ENCODE data around the gene MR1.

GRCh38 chr1:180997843-180998504, 35.8 kb upstream of the MR1 start:
- no peak for TF ChIP-seq CTCF (IDR thresholded peaks at IDR 0.05 in 4 of 5, conservative IDR thresholded peaks at IDR 0.05 in 1 of 5)
- TF ChIP-seq POLR2A (IDR thresholded peaks at IDR 0.05), result no peak

Data from gastrocnemius medialis (tissue), 4 donors.